ENCODE data around the gene PLA2G2C.
"Not testable (repeated sequence)": the region's sequence is repeated elsewhere in the genome, so short reads cannot be mapped to it uniquely, and the experiment has no call there.

DNA sequence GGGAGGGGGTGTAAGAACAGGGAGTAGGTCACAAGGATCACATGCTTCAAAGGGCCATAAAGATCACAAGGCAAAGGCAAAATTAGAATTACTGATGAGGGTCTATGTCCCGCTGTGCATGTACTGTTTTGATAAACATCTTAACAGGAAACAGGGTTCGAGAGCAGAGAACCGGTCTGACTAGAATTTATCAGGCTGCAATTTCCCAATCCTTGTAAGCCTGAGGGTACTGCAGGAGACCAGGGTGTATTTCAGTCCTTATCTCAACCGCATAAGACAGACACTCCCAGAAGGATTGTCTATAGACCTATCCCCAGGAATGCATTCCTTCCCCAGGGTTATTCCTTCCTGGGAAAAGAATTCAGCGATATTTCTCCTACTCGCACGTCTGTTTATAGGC, 46.2 kb upstream of the PLA2G2C start:
- TF ChIP-seq, protein P1, sequence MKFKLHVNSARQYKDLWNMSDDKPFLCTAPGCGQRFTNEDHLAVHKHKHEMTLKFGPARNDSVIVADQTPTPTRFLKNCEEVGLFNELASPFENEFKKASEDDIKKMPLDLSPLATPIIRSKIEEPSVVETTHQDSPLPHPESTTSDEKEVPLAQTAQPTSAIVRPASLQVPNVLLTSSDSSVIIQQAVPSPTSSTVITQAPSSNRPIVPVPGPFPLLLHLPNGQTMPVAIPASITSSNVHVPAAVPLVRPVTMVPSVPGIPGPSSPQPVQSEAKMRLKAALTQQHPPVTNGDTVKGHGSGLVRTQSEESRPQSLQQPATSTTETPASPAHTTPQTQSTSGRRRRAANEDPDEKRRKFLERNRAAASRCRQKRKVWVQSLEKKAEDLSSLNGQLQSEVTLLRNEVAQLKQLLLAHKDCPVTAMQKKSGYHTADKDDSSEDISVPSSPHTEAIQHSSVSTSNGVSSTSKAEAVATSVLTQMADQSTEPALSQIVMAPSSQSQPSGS (CRISPR knock-in tag; IDR thresholded peaks at IDR 0.05; ENCODE audit: borderline replicate concordance, low read depth), result not testable (repeated sequence)
- TF ChIP-seq, protein P2, sequence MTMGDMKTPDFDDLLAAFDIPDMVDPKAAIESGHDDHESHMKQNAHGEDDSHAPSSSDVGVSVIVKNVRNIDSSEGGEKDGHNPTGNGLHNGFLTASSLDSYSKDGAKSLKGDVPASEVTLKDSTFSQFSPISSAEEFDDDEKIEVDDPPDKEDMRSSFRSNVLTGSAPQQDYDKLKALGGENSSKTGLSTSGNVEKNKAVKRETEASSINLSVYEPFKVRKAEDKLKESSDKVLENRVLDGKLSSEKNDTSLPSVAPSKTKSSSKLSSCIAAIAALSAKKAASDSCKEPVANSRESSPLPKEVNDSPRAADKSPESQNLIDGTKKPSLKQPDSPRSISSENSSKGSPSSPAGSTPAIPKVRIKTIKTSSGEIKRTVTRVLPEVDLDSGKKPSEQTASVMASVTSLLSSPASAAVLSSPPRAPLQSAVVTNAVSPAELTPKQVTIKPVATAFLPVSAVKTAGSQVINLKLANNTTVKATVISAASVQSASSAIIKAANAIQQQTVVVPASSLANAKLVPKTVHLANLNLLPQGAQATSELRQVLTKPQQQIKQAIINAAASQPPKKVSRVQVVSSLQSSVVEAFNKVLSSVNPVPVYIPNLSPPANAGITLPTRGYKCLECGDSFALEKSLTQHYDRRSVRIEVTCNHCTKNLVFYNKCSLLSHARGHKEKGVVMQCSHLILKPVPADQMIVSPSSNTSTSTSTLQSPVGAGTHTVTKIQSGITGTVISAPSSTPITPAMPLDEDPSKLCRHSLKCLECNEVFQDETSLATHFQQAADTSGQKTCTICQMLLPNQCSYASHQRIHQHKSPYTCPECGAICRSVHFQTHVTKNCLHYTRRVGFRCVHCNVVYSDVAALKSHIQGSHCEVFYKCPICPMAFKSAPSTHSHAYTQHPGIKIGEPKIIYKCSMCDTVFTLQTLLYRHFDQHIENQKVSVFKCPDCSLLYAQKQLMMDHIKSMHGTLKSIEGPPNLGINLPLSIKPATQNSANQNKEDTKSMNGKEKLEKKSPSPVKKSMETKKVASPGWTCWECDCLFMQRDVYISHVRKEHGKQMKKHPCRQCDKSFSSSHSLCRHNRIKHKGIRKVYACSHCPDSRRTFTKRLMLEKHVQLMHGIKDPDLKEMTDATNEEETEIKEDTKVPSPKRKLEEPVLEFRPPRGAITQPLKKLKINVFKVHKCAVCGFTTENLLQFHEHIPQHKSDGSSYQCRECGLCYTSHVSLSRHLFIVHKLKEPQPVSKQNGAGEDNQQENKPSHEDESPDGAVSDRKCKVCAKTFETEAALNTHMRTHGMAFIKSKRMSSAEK (CRISPR knock-in tag; IDR thresholded peaks at IDR 0.05; ENCODE audit: borderline replicate concordance), result not testable (repeated sequence)
- TF ChIP-seq ATF1 (CRISPR knock-in tag; IDR thresholded peaks at IDR 0.05); MXD4 (CRISPR knock-in tag; IDR thresholded peaks at IDR 0.05; ENCODE audit: borderline replicate concordance); JUN (CRISPR knock-in tag; IDR thresholded peaks at IDR 0.05); NR2C2 (CRISPR knock-in tag; IDR thresholded peaks at IDR 0.05); KAT7 (CRISPR knock-in tag; IDR thresholded peaks at IDR 0.05; ENCODE audit: borderline replicate concordance): not testable (repeated sequence)
- TF ChIP-seq, protein P3, sequence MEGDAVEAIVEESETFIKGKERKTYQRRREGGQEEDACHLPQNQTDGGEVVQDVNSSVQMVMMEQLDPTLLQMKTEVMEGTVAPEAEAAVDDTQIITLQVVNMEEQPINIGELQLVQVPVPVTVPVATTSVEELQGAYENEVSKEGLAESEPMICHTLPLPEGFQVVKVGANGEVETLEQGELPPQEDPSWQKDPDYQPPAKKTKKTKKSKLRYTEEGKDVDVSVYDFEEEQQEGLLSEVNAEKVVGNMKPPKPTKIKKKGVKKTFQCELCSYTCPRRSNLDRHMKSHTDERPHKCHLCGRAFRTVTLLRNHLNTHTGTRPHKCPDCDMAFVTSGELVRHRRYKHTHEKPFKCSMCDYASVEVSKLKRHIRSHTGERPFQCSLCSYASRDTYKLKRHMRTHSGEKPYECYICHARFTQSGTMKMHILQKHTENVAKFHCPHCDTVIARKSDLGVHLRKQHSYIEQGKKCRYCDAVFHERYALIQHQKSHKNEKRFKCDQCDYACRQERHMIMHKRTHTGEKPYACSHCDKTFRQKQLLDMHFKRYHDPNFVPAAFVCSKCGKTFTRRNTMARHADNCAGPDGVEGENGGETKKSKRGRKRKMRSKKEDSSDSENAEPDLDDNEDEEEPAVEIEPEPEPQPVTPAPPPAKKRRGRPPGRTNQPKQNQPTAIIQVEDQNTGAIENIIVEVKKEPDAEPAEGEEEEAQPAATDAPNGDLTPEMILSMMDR (IDR thresholded peaks at IDR 0.05), result not testable (repeated sequence)
- TF ChIP-seq, protein P4, sequence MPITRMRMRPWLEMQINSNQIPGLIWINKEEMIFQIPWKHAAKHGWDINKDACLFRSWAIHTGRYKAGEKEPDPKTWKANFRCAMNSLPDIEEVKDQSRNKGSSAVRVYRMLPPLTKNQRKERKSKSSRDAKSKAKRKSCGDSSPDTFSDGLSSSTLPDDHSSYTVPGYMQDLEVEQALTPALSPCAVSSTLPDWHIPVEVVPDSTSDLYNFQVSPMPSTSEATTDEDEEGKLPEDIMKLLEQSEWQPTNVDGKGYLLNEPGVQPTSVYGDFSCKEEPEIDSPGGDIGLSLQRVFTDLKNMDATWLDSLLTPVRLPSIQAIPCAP (CRISPR knock-in tag; IDR thresholded peaks at IDR 0.05), result not testable (repeated sequence)
- TF ChIP-seq, protein P5, sequence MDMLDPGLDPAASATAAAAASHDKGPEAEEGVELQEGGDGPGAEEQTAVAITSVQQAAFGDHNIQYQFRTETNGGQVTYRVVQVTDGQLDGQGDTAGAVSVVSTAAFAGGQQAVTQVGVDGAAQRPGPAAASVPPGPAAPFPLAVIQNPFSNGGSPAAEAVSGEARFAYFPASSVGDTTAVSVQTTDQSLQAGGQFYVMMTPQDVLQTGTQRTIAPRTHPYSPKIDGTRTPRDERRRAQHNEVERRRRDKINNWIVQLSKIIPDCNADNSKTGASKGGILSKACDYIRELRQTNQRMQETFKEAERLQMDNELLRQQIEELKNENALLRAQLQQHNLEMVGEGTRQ (CRISPR knock-in tag; IDR thresholded peaks at IDR 0.05), result not testable (repeated sequence)
- TF ChIP-seq, protein P6, sequence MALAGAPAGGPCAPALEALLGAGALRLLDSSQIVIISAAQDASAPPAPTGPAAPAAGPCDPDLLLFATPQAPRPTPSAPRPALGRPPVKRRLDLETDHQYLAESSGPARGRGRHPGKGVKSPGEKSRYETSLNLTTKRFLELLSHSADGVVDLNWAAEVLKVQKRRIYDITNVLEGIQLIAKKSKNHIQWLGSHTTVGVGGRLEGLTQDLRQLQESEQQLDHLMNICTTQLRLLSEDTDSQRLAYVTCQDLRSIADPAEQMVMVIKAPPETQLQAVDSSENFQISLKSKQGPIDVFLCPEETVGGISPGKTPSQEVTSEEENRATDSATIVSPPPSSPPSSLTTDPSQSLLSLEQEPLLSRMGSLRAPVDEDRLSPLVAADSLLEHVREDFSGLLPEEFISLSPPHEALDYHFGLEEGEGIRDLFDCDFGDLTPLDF (CRISPR knock-in tag; IDR thresholded peaks at IDR 0.05), result not testable (repeated sequence)
- TF ChIP-seq, protein P7, sequence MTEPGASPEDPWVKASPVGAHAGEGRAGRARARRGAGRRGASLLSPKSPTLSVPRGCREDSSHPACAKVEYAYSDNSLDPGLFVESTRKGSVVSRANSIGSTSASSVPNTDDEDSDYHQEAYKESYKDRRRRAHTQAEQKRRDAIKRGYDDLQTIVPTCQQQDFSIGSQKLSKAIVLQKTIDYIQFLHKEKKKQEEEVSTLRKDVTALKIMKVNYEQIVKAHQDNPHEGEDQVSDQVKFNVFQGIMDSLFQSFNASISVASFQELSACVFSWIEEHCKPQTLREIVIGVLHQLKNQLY (CRISPR knock-in tag; IDR thresholded peaks at IDR 0.05), result not testable (repeated sequence)
- TF ChIP-seq, protein P8, sequence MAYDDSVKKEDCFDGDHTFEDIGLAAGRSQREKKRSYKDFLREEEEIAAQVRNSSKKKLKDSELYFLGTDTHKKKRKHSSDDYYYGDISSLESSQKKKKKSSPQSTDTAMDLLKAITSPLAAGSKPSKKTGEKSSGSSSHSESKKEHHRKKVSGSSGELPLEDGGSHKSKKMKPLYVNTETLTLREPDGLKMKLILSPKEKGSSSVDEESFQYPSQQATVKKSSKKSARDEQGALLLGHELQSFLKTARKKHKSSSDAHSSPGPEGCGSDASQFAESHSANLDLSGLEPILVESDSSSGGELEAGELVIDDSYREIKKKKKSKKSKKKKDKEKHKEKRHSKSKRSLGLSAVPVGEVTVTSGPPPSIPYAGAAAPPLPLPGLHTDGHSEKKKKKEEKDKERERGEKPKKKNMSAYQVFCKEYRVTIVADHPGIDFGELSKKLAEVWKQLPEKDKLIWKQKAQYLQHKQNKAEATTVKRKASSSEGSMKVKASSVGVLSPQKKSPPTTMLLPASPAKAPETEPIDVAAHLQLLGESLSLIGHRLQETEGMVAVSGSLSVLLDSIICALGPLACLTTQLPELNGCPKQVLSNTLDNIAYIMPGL (CRISPR knock-in tag; IDR thresholded peaks at IDR 0.05), result not testable (repeated sequence)

All from WTC11 (cell line).